GM10266 (cell line): ENCODE results near the gene MGAT5.

ENCODE experiments used
- DNase-seq: peaks from one replicate; pipeline ENCODE4 v3.0.0; 2012; ENCODE audit errors: extremely low spot score
- CTCF ChIP-seq: IDR thresholded peaks from 2 replicates; pipeline ENCODE4 v1.5.1; 2012; ENCODE audit warnings: mild to moderate bottlenecking, low read depth; ENCODE audit not compliant: control insufficient read depth, insufficient read depth; ENCODE audit errors: missing control alignments

Gene MGAT5

GRCh38 chr2:134393075-134393461, 139.2 kb downstream of the MGAT5 start:
- DNase-seq = no peak
- no peak for TF ChIP-seq CTCF

GRCh38 chr2:134395779-134396178, 141.9 kb downstream of the MGAT5 start:
- DNase-seq = no peak
- TF ChIP-seq CTCF = no peak

- no peak for TF ChIP-seq CTCF
- no peak for DNase-seq
Measured at GRCh38 chr2:134396493-134396892, 142.6 kb downstream of the MGAT5 start.

- no peak for TF ChIP-seq CTCF
- DNase-seq = no peak
Measured at GRCh38 chr2:134397146-134397896, 143.4 kb downstream of the MGAT5 start.

- no peak for DNase-seq
- no peak for TF ChIP-seq CTCF
Measured at GRCh38 chr2:134398300-134398699, 144.4 kb downstream of the MGAT5 start.

- TF ChIP-seq CTCF = no peak
- no peak for DNase-seq
Measured at GRCh38 chr2:134399096-134399495, 145.2 kb downstream of the MGAT5 start.

- no peak for DNase-seq
- TF ChIP-seq CTCF = no peak
Measured at GRCh38 chr2:134401081-134401497, 147.2 kb downstream of the MGAT5 start.
